GM18511 (cell line): ENCODE data around the gene FARP1.

Experiments
- ATAC-seq: cut with Tn5 transposase; IDR thresholded peaks from one replicate; pipeline ENCODE4 v1.9.1; 2021; ENCODE audit warnings: mild to moderate bottlenecking, moderate library complexity; ENCODE audit not compliant: unreplicated experiment

FARP1 gene

DNA sequence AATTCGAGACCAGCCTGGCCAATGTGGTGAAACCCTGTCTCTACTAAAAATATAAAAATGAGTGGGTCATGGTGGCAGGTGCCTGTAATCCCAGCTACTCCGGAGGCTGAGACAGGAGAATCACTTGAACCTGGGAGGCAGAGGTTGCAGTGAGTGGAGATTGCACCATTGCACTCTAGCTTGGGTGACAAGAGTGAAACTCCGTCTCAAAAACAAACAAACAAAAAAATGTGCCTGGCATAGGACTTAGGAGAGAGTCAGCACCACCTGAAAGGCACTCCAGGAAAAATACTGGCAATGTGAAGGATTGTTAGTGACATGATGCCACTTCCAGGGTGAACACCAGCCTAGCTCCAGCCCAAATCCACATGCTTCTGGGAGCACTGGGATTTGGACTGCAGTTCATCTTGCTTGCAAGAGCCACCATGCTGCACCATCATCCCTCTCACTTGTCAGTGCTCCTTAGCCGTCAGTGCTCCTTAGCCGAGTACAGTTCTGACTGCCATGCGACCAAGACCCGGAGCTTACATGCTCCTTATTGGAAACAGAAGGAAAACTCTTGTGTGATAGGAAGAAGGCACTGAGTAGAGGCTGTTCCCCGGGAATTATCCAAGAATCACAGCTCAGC is 179.3 kb downstream of the FARP1 start:
- ATAC-seq, result no peak

DNA sequence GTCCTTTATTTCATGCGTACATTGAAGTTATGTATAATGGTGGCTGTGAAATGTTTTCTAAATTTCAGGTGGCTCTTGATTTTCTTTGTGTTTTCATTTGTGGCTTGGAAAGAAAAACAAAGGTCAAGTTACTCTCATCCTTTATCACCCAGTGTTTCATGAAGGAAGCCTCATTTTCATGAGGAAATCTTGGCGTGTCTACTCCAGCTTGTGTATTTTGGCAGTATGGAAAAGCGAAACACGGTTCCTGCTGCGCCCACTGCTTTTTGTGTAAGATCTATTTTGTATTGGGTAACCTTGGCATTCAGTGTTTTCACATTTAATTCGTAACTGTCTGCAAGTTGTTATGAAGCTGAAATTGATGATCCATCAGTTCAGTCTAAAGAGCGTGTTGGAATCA is 181.2 kb downstream of the FARP1 start:
- no peak for ATAC-seq

- no peak for ATAC-seq
These were observed 182.8 kb downstream of the FARP1 start for GRCh38 chr13:98325724-98326123.

- ATAC-seq, result no peak
These were observed 183.4 kb downstream of the FARP1 start for GRCh38 chr13:98326291-98326690.

- no peak for ATAC-seq
These were observed 184.7 kb downstream of the FARP1 start for GRCh38 chr13:98327371-98328270.

DNA sequence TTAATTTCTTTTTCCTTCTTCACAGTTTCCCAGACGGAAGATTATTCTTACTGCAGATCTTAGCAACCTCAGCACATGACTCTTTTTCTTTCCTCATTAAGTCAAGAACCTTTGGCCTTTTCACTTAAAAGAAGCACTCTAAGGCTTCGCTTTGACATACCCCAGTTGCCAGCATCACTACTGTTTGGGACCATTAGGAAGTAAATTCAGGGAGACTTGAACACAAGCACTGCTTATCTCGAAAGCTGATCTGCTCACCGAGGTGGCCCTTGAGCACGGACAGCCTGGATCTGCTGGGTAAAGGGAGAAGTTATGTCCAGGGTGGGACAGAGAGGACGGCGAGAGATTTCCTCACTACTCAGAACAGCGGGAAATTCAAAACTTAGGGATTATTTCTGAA is 185.6 kb downstream of the FARP1 start:
- ATAC-seq, result no peak

GRCh38 chr13:98332222-98332621 is 189.3 kb downstream of the FARP1 start:
- no peak for ATAC-seq

GRCh38 chr13:98332691-98333090 is 189.8 kb downstream of the FARP1 start:
- ATAC-seq, result no peak

DNA sequence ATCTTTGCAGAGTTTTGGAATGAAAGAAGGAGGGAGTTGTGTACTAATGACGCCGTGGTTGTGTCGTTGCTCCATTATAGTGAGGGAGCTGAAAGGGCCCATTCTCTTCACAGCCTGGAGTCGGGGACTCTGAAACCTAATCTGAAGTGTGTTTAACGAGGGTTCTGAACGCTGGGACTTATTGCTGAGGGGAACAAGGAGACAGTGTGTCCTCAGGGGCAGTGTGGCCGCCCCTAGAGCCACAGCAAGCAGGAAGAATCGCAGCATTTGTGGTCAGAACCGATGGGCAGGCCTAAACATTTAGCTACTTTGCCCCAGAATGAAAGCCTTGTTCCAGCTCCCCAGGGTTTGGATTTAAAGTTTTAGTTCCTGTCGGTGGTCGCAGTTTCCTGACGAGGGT is 190.6 kb downstream of the FARP1 start:
- ATAC-seq, result no peak

GRCh38 chr13:98334620-98335205 is 191.8 kb downstream of the FARP1 start:
- no peak for ATAC-seq

DNA sequence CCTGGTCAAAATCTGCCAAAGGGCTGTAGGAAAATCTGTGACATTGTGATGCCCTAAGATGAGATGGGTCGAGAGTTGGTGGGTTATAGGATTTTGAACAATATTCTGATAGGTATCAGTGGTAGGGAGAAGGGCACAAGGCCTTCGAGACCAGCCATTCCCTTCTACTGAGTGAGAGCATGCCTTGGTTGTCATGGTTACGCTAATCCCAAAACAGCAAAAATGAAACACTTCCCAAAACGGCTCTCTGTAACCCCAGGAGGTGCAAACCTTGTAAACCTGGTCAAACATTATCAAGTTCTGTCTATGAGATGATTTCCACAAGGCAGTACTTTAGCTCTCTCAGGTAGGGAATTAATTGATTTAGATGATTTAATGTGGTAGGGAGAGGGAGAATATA is 192.8 kb downstream of the FARP1 start:
- ATAC-seq, result no peak

DNA sequence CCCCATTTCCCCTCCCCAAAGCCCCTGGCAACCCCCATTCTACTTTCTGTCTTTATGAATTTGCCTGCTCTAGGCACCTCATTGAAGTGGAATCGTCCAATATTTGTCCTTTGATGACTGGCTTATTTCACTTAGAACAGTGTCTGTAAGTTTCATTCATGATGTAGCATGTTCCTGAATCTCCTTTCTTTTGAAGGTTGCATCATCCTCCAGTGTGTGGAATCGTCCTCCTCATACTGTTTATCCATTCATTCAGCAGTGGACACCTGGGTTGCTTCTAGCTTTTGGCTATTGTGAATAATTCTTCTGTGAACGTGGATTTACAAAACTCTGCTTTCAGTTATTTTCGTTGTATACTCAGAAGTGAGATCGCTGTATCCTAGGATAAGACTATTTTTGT is 195.4 kb downstream of the FARP1 start:
- ATAC-seq, result no peak

DNA sequence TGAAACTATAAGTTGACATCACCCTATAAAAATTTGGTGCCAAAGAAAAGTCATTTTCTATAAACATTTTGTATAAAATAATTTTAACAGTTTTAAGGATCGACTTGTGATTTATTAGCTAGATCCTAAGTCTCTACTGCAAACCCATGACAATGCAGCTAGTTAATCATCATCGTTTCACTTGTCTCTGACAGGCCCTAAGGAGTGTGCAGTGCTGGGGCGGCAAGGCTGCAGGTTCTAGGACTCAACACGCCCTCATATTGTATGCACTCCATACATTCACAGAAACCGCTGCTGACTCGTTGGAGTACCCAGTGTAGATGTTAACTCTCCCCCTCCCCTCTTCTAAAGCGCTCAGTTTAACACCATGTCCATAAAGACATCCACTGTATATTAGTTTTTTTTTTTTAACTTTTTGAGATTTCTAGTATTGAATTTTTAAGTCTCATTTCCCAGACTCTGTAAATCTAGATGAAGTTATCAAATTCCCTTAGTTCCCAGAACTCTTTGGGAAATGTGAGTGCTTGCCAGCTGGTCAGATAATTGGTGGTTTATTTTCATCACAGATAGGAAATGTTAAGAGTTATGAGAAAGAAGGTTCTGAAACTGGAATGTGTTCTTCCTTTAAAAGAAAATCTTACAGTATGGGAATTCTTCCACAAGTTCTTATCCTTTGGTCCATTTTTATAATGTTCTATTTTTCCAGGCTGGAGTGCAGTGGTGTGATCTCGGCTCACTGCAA is 197.0 kb downstream of the FARP1 start:
- no peak for ATAC-seq

DNA sequence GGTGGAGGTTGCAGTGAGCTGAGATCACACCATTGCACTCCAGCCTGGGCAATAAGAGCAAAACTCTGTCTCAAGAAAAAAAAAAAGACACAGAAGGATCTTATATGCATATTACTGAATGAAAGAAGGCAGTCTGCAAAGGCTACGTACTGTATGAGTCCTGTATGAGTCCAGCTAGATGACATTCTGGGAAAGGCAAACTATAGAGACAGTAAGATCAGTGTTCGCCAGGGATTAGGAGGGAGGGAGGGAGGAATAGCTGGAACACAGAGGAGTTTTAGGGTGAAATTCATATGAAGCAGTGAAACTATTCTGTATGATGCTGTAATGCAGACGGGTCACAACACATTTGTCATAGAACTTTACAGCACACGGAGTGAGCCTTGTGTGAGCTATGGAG is 200.1 kb downstream of the FARP1 start:
- no peak for ATAC-seq

DNA sequence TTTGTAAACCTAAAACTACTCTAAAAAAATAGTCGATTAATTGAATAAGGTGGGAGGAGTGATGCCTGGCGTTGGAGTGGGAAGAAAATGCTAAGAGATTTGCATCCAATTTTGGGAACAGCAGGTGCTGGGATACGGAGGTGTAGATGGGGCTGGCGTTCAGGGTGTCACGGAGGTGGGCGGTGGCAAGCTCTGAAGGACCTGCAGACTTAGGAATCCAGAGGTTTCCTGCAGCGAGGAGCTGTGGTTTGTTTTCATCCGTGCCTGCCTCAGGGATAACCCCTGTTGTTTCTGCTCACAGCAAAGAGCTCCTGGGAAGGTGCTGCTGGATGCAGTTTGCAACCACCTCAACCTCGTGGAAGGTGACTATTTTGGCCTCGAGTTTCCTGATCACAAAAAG is 200.6 kb downstream of the FARP1 start:
- ATAC-seq, result no peak

- ATAC-seq, result no peak
These were observed 201.5 kb downstream of the FARP1 start for GRCh38 chr13:98344392-98344791.

DNA sequence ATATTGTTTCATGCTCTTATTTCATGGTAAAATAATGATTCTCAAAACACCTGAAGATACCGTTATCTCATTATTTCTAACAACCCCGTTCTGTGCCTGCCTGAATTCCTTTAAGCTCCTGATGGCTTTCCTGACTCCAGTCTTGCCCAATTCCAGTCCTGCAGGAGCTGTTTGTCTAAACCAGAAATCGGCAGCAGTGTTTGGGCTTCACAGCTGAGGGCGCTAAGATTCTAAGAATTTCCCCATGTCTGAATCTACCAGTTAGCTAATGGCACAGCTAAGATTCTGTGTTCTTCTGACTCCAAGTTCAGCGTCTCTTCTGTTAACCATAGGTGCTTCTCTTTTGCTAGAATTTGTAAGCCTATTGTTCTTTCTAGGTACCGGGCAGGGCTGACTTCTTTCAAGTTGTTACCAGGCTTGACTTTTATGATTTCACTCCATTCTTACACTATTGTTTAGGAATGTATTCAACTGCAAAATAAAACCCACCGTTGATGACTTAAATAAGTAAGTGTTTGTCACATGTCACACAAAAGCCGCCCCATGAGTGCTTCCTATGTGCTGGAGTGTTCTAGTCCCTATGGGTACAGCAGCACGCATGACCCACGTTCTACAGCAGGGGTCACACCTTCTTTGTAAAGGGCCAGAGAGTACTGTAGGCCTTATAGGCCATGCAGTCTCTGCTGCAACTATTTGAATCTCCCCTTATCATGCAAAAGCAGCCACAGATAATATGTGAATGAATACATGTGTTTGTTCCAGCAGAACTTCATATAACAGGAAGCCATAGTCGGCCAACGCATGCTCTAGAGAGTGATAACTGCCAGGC is 202.4 kb downstream of the FARP1 start:
- no peak for ATAC-seq

GRCh38 chr13:98346904-98347636 is 204.2 kb downstream of the FARP1 start:
- ATAC-seq, result no peak

- no peak for ATAC-seq
These were observed 204.9 kb downstream of the FARP1 start for GRCh38 chr13:98347756-98348155.
